Measurements from ENCODE around the gene SLC25A21.

The SLC25A21 gene

DNA sequence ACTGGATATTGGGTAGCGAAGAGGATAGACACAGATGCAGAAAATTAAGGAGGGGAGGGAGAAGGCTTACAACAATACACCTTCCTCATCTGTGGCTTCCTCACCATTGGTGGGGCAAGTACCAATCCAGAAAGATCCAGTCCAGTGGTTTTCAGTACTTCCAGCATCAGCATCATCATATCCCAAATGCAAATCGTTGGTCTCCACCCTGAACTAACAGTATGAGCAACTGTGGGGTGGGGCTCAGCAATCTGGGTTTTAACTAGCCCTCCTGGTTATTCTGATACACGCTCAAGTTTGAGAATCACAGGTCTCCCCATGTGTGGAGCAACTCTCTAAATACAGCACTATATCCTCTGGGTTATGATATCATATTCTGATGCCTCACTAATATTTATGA lies 317.0 kb downstream of the SLC25A21 start:
- no peak for ATAC-seq
- TF ChIP-seq, protein P1, sequence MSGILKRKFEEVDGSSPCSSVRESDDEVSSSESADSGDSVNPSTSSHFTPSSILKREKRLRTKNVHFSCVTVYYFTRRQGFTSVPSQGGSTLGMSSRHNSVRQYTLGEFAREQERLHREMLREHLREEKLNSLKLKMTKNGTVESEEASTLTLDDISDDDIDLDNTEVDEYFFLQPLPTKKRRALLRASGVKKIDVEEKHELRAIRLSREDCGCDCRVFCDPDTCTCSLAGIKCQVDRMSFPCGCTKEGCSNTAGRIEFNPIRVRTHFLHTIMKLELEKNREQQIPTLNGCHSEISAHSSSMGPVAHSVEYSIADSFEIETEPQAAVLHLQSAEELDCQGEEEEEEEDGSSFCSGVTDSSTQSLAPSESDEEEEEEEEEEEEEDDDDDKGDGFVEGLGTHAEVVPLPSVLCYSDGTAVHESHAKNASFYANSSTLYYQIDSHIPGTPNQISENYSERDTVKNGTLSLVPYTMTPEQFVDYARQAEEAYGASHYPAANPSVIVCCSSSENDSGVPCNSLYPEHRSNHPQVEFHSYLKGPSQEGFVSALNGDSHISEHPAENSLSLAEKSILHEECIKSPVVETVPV (CRISPR knock-in tag; IDR thresholded peaks at IDR 0.05), result no peak
- TF ChIP-seq ZNF565 (CRISPR knock-in tag; conservative IDR thresholded peaks at IDR 0.05; ENCODE audit: low read depth) (no peak), ESRRG (CRISPR knock-in tag; IDR thresholded peaks at IDR 0.05) (no peak), ISL1 (CRISPR knock-in tag; IDR thresholded peaks at IDR 0.05) (no peak), ARNTL (CRISPR knock-in tag; IDR thresholded peaks at IDR 0.05; ENCODE audit: borderline replicate concordance, low read depth) (no peak), PPARA (CRISPR knock-in tag; IDR thresholded peaks at IDR 0.05; ENCODE audit: borderline replicate concordance) (no peak), RARB (CRISPR knock-in tag; IDR thresholded peaks at IDR 0.05) (no peak), ZC3H10 (CRISPR knock-in tag; IDR thresholded peaks at IDR 0.05) (no peak), BACH2 (CRISPR knock-in tag; IDR thresholded peaks at IDR 0.05; ENCODE audit: borderline replicate concordance) (no peak), TCF4 (CRISPR knock-in tag; IDR thresholded peaks at IDR 0.05; ENCODE audit: borderline replicate concordance) (no peak)
- TF ChIP-seq, protein P2, sequence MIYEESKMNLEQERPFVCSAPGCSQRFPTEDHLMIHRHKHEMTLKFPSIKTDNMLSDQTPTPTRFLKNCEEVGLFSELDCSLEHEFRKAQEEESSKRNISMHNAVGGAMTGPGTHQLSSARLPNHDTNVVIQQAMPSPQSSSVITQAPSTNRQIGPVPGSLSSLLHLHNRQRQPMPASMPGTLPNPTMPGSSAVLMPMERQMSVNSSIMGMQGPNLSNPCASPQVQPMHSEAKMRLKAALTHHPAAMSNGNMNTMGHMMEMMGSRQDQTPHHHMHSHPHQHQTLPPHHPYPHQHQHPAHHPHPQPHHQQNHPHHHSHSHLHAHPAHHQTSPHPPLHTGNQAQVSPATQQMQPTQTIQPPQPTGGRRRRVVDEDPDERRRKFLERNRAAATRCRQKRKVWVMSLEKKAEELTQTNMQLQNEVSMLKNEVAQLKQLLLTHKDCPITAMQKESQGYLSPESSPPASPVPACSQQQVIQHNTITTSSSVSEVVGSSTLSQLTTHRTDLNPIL (CRISPR knock-in tag; IDR thresholded peaks at IDR 0.05; ENCODE audit: low read depth), result no peak
- TF ChIP-seq, protein P3, sequence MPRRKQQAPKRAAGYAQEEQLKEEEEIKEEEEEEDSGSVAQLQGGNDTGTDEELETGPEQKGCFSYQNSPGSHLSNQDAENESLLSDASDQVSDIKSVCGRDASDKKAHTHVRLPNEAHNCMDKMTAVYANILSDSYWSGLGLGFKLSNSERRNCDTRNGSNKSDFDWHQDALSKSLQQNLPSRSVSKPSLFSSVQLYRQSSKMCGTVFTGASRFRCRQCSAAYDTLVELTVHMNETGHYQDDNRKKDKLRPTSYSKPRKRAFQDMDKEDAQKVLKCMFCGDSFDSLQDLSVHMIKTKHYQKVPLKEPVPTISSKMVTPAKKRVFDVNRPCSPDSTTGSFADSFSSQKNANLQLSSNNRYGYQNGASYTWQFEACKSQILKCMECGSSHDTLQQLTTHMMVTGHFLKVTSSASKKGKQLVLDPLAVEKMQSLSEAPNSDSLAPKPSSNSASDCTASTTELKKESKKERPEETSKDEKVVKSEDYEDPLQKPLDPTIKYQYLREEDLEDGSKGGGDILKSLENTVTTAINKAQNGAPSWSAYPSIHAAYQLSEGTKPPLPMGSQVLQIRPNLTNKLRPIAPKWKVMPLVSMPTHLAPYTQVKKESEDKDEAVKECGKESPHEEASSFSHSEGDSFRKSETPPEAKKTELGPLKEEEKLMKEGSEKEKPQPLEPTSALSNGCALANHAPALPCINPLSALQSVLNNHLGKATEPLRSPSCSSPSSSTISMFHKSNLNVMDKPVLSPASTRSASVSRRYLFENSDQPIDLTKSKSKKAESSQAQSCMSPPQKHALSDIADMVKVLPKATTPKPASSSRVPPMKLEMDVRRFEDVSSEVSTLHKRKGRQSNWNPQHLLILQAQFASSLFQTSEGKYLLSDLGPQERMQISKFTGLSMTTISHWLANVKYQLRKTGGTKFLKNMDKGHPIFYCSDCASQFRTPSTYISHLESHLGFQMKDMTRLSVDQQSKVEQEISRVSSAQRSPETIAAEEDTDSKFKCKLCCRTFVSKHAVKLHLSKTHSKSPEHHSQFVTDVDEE (CRISPR knock-in tag; IDR thresholded peaks at IDR 0.05), result no peak
- TF ChIP-seq, protein P4, sequence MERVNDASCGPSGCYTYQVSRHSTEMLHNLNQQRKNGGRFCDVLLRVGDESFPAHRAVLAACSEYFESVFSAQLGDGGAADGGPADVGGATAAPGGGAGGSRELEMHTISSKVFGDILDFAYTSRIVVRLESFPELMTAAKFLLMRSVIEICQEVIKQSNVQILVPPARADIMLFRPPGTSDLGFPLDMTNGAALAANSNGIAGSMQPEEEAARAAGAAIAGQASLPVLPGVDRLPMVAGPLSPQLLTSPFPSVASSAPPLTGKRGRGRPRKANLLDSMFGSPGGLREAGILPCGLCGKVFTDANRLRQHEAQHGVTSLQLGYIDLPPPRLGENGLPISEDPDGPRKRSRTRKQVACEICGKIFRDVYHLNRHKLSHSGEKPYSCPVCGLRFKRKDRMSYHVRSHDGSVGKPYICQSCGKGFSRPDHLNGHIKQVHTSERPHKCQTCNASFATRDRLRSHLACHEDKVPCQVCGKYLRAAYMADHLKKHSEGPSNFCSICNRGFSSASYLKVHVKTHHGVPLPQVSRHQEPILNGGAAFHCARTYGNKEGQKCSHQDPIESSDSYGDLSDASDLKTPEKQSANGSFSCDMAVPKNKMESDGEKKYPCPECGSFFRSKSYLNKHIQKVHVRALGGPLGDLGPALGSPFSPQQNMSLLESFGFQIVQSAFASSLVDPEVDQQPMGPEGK (CRISPR knock-in tag; IDR thresholded peaks at IDR 0.05; ENCODE audit: borderline replicate concordance), result no peak

DNA sequence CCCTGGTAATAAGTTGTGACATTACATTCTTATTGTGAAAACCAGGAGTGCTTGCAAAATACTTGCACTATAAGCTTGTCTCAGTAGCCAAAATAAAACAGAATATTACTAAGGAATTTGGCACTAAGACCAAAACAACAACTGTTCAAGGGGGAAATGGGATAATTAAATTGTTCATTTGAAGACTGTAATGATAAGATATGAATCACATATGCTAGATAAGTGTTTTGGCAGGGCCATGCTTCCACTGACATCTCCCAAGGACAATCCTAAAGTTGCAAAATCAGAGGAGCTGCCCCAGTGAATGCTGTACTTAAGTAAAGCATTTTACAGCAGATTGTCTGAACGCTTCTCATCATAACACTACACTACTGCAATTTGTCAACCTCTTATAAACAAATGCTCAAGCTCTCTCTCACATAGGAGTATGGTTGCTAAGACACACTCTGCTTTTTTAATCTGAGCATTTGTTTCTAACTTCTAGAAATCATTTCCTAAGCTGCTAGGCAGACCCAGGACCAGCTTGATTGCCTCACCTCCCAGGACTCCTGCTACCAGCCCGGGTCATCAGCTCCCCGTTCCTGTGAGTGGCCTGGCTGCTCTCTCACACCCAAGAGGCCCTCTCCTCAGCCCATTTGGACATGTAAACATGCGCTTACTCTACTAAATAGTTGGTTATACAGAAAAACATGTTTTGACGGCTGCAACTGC lies 319.3 kb downstream of the SLC25A21 start:
- no peak for TF ChIP-seq CSDC2 (CRISPR knock-in tag; IDR thresholded peaks at IDR 0.05)
- TF ChIP-seq PPARA (CRISPR knock-in tag; IDR thresholded peaks at IDR 0.05; ENCODE audit: borderline replicate concordance), result no peak
- TF ChIP-seq TOX (CRISPR knock-in tag; IDR thresholded peaks at IDR 0.05; ENCODE audit: borderline replicate concordance), result no peak
- no peak for TF ChIP-seq ZNF565 (CRISPR knock-in tag; conservative IDR thresholded peaks at IDR 0.05; ENCODE audit: low read depth)
- no peak for TF ChIP-seq GLIS3 (CRISPR knock-in tag; IDR thresholded peaks at IDR 0.05)
- no peak for TF ChIP-seq OSR1 (CRISPR knock-in tag; IDR thresholded peaks at IDR 0.05)
- no peak for TF ChIP-seq TCF4 (CRISPR knock-in tag; IDR thresholded peaks at IDR 0.05; ENCODE audit: borderline replicate concordance)
- no peak for TF ChIP-seq BACH2 (CRISPR knock-in tag; IDR thresholded peaks at IDR 0.05; ENCODE audit: borderline replicate concordance)
- TF ChIP-seq ISL1 (CRISPR knock-in tag; IDR thresholded peaks at IDR 0.05), result no peak
- TF ChIP-seq, protein P5, sequence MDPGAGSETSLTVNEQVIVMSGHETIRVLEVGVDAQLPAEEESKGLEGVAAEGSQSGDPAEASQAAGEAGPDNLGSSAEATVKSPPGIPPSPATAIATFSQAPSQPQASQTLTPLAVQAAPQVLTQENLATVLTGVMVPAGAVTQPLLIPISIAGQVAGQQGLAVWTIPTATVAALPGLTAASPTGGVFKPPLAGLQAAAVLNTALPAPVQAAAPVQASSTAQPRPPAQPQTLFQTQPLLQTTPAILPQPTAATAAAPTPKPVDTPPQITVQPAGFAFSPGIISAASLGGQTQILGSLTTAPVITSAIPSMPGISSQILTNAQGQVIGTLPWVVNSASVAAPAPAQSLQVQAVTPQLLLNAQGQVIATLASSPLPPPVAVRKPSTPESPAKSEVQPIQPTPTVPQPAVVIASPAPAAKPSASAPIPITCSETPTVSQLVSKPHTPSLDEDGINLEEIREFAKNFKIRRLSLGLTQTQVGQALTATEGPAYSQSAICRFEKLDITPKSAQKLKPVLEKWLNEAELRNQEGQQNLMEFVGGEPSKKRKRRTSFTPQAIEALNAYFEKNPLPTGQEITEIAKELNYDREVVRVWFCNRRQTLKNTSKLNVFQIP (CRISPR knock-in tag; IDR thresholded peaks at IDR 0.05; ENCODE audit: borderline replicate concordance, low read depth), result no peak
- TF ChIP-seq, protein P4 (CRISPR knock-in tag; IDR thresholded peaks at IDR 0.05; ENCODE audit: borderline replicate concordance), result no peak
- no peak for TF ChIP-seq ARNTL (CRISPR knock-in tag; IDR thresholded peaks at IDR 0.05; ENCODE audit: borderline replicate concordance, low read depth)
- no peak for ATAC-seq
